ENCODE data around the gene FLNC. TPM values are rescaled to one million over a fixed set of nuclear protein-coding genes. Genes with fewer than 3 reads are reported as not detected.

The FLNC gene
- total RNA-seq, 1 experiment from 2014 or later: 0.42 TPM

DNA sequence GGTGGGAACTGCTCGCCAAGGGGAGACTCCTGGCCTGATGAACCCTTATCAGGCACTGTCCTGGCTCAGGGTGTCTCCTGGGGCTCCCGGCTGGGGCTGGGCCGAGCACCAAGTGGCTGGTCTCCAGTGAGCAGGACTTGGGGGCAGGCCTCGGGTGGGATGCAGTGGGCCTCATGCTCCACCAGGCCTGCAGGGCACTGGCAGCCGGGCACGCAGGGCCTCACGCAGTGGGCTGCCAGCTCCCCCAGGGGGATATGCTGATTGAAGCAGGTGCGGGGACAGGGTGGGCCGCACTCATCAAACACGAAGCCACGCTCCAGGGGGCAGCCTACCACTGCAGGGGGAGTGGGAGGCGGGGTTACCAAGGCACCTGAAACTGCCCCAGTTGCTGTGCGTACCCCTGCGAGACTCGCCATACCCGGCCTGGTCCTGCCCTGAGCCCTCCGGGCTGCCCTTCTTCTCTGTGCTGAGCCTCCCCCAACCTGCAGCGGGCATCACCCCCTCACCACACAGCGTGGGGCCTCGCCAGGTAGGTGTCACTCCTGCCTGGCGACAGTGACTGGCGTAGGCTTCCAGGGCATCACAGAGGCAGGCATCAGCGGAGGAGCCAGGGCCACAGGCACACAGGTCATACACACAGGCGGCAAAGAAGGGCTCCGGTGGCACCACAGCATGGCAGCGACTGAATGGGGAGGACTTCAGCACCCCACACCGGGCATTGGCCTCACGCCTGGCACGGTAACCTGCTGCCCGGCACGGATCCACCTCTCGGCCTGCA is 47.0 kb downstream of the FLNC start:
- H3K4me3 Mint-ChIP-seq (ENCODE audit: low read depth, unreplicated experiment): no peak overlapping the region
- H3K4me1 Mint-ChIP-seq (ENCODE audit: low read depth, unreplicated experiment): peaks cover 4% of the 10 kb centered on the region
- BruUV-seq (replicated peaks): no TSS peak
- no peaks in the 10 kb centered on the region for H3K27me3 Mint-ChIP-seq (ENCODE audit: unreplicated experiment)
- intact Hi-C loops (cut with micrococcal nuclease; ENCODE audit: unreplicated experiment): no loop called here
- no peak for DNase-seq
- H3K36me3 Mint-ChIP-seq (ENCODE audit: insufficient read depth, unreplicated experiment): peaks cover 4% of the 10 kb centered on the region
- no peaks in the 10 kb centered on the region for H3K9me3 Mint-ChIP-seq (ENCODE audit: low read depth, unreplicated experiment)
- CTCF ChIA-PET: no interaction called here
- no peak overlapping the region for H3K27ac Mint-ChIP-seq (ENCODE audit: unreplicated experiment)
- TF ChIP-seq, protein P1, sequence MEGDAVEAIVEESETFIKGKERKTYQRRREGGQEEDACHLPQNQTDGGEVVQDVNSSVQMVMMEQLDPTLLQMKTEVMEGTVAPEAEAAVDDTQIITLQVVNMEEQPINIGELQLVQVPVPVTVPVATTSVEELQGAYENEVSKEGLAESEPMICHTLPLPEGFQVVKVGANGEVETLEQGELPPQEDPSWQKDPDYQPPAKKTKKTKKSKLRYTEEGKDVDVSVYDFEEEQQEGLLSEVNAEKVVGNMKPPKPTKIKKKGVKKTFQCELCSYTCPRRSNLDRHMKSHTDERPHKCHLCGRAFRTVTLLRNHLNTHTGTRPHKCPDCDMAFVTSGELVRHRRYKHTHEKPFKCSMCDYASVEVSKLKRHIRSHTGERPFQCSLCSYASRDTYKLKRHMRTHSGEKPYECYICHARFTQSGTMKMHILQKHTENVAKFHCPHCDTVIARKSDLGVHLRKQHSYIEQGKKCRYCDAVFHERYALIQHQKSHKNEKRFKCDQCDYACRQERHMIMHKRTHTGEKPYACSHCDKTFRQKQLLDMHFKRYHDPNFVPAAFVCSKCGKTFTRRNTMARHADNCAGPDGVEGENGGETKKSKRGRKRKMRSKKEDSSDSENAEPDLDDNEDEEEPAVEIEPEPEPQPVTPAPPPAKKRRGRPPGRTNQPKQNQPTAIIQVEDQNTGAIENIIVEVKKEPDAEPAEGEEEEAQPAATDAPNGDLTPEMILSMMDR (IDR thresholded peaks at IDR 0.05; ENCODE audit: unreplicated experiment): no peak

DNA sequence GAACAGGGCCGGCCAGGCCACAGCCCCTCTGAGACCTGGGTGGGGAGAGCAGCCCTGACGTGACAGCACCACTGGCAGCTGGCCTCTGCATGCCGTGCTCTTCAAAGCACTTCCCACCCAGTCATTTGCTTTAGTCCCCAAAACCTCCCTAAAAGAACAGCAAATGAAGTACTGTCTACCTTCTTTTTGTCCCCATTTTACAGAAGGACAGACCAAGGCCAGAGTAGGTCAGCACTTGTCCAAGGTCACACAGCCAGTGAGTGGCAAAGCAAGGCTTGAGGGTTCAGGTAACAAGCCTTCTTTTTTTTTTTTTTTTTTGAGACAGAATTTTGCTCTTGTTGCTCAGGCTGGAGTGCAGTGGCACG is 47.5 kb downstream of the FLNC start:
- no TSS peak for BruUV-seq (replicated peaks)
- Mint-ChIP-seq H3K4me1 (ENCODE audit: low read depth, unreplicated experiment) (no peaks in the 10 kb centered on the region), H3K36me3 (ENCODE audit: insufficient read depth, unreplicated experiment) (peaks cover 4% of the 10 kb centered on the region), H3K4me3 (ENCODE audit: low read depth, unreplicated experiment) (no peak overlapping the region), H3K27me3 (ENCODE audit: unreplicated experiment) (no peaks in the 10 kb centered on the region), H3K9me3 (ENCODE audit: low read depth, unreplicated experiment) (no peaks in the 10 kb centered on the region), H3K27ac (ENCODE audit: unreplicated experiment) (no peak overlapping the region)
- intact Hi-C loops (cut with micrococcal nuclease; ENCODE audit: unreplicated experiment): no loop called here
- TF ChIP-seq, protein P1 (IDR thresholded peaks at IDR 0.05; ENCODE audit: unreplicated experiment): no peak
- CTCF ChIA-PET: interaction anchor here (0.6 to 0.7 kb wide), 2 partner anchors 15 to 248 kb away, joined by 3 to 4 read pairs; no protein-coding TSS in a partner anchor
- DNase-seq: no peak

GRCh38 chr7:128878226-128879105 is 48.3 kb downstream of the FLNC start:
- Mint-ChIP-seq H3K4me1 (ENCODE audit: low read depth, unreplicated experiment) (no peaks in the 10 kb centered on the region), H3K27ac (ENCODE audit: unreplicated experiment) (no peak overlapping the region), H3K4me3 (ENCODE audit: low read depth, unreplicated experiment) (no peak overlapping the region), H3K27me3 (ENCODE audit: unreplicated experiment) (no peaks in the 10 kb centered on the region), H3K9me3 (ENCODE audit: low read depth, unreplicated experiment) (no peaks in the 10 kb centered on the region), H3K36me3 (ENCODE audit: insufficient read depth, unreplicated experiment) (peaks cover 4% of the 10 kb centered on the region)
- CTCF ChIA-PET: interaction anchor here (0.6 to 0.7 kb wide), 2 partner anchors 14 to 249 kb away, joined by 3 to 4 read pairs; no protein-coding TSS in a partner anchor
- intact Hi-C loops (cut with micrococcal nuclease; ENCODE audit: unreplicated experiment): no loop called here
- TF ChIP-seq, protein P1 (IDR thresholded peaks at IDR 0.05; ENCODE audit: unreplicated experiment): no peak
- no TSS peak for BruUV-seq (replicated peaks)
- DNase-seq: no peak

GRCh38 chr7:128879461-128879938 is 49.3 kb downstream of the FLNC start:
- DNase-seq: no peak
- intact Hi-C loops (cut with micrococcal nuclease; ENCODE audit: unreplicated experiment): no loop called here
- no TSS peak for BruUV-seq (replicated peaks)
- Mint-ChIP-seq H3K9me3 (ENCODE audit: low read depth, unreplicated experiment) (no peaks in the 10 kb centered on the region), H3K4me1 (ENCODE audit: low read depth, unreplicated experiment) (peaks cover 5% of the 10 kb centered on the region), H3K36me3 (ENCODE audit: insufficient read depth, unreplicated experiment) (peaks cover 4% of the 10 kb centered on the region), H3K4me3 (ENCODE audit: low read depth, unreplicated experiment) (no peak overlapping the region), H3K27me3 (ENCODE audit: unreplicated experiment) (no peaks in the 10 kb centered on the region), H3K27ac (ENCODE audit: unreplicated experiment) (no peak overlapping the region)
- CTCF ChIA-PET: no interaction called here
- TF ChIP-seq, protein P1 (IDR thresholded peaks at IDR 0.05; ENCODE audit: unreplicated experiment): no peak
